Sciatic nerve (tissue), 2 donors: Measurements from ENCODE around the gene RBM48. TPM values are rescaled to one million over a fixed set of nuclear protein-coding genes. Genes with fewer than 3 reads are reported as not detected.
"Not testable (repeated sequence)": the region's sequence is repeated elsewhere in the genome, so short reads cannot be mapped to it uniquely, and the experiment has no call there.

Experiments used
- ATAC-seq: fragments of 200-7000 bp; cut with Tn5 transposase; one replicate; pipeline ENCODE4 v1.9.1; 2020; ENCODE audit warnings: mild to moderate bottlenecking, moderate library complexity
- DNase-seq: peaks from one replicate; pipeline ENCODE4 v3.0.0-alpha.2; 2020; ENCODE audit warnings: low spot score
- intact Hi-C: fragments of 100-400 bp; cut with DNase I; formaldehyde crosslinking; loops from one replicate; pipeline ENCODE4 v1.14.2; 2022
- total RNA-seq: library from RNA; stranded (reverse); fragmentation: NEBNext Ultra II Directional; extraction: Animal tissue kit (Norgen Biotek cat#: 25700); gene quantifications from one replicate; pipeline ENCODE4 v1.2.1, GENCODE V29; 2021
- donor health status: DM: no; HTN: no; CAD: no.
- donor health status: DM: no; HTN: no; CAD: no.

Gene RBM48
- total RNA-seq, result 14.1 TPM

GRCh38 chr7:92528188-92528957, at the start of gene RBM48, which contains the start of gene PEX1:
Gene RBM48, plus strand, starts transcription at chr7:92528795. Its CDS starts 19 bp downstream, at chr7:92528814.
Gene PEX1, minus strand, starts transcription at chr7:92528520. Its CDS starts 85 bp downstream, at chr7:92528435.
- peak; percentile 99 for ATAC-seq
- DNase-seq, result peak; percentile 96
- intact Hi-C loops, result no loop called here

GRCh38 chr7:92479146-92479545, 49.4 kb upstream of the RBM48 start:
- DNase-seq, intact Hi-C loops, ATAC-seq: not testable (repeated sequence)

- ATAC-seq, DNase-seq, intact Hi-C loops: not testable (repeated sequence)
Observed at GRCh38 chr7:92483624-92484023, 45.0 kb upstream of the RBM48 start.

- DNase-seq, intact Hi-C loops, ATAC-seq: not testable (repeated sequence)
Observed at GRCh38 chr7:92484226-92484625, 44.4 kb upstream of the RBM48 start.

- no peak for DNase-seq
- intact Hi-C loops, result no loop called here
- ATAC-seq, result no peak
Observed at GRCh38 chr7:92485267-92485892, 43.2 kb upstream of the RBM48 start.

GRCh38 chr7:92485974-92486373, 42.6 kb upstream of the RBM48 start:
- no peak for DNase-seq
- intact Hi-C loops, result no loop called here
- ATAC-seq, result no peak

GRCh38 chr7:92487804-92488203, 40.8 kb upstream of the RBM48 start:
- intact Hi-C loops, result no loop called here
- DNase-seq (no peak), ATAC-seq (no peak)

GRCh38 chr7:92489634-92490033, 39.0 kb upstream of the RBM48 start:
- ATAC-seq, result no peak
- no peak for DNase-seq
- intact Hi-C loops, result no loop called here

GRCh38 chr7:92496876-92497275, 31.7 kb upstream of the RBM48 start:
- ATAC-seq (no peak), DNase-seq (no peak)
- intact Hi-C loops, result no loop called here

GRCh38 chr7:92498557-92498956, 30.0 kb upstream of the RBM48 start:
- ATAC-seq (no peak), DNase-seq (no peak)
- intact Hi-C loops, result no loop called here

GRCh38 chr7:92503767-92504166, 24.8 kb upstream of the RBM48 start:
- no peak for ATAC-seq
- intact Hi-C loops, result no loop called here
- DNase-seq, result no peak

GRCh38 chr7:92504563-92504962, 24.0 kb upstream of the RBM48 start:
- DNase-seq (no peak), ATAC-seq (no peak)
- intact Hi-C loops, result no loop called here

- ATAC-seq (no peak), DNase-seq (no peak)
- intact Hi-C loops, result no loop called here
Observed at GRCh38 chr7:92506363-92506762, 22.2 kb upstream of the RBM48 start.

GRCh38 chr7:92508946-92509345, 19.6 kb upstream of the RBM48 start:
- DNase-seq, result no peak
- no peak for ATAC-seq
- intact Hi-C loops, result no loop called here

- no peak for DNase-seq
- intact Hi-C loops, result no loop called here
- ATAC-seq, result no peak
Observed at GRCh38 chr7:92513167-92513902, 15.3 kb upstream of the RBM48 start.

GRCh38 chr7:92517631-92518030, 11.0 kb upstream of the RBM48 start:
- intact Hi-C loops, result no loop called here
- ATAC-seq, result no peak
- no peak for DNase-seq

GRCh38 chr7:92520024-92520423, 8.6 kb upstream of the RBM48 start:
- no peak for DNase-seq
- ATAC-seq, result no peak
- intact Hi-C loops, result no loop called here

GRCh38 chr7:92523110-92523509, 5.5 kb upstream of the RBM48 start:
- intact Hi-C loops, result no loop called here
- ATAC-seq (no peak), DNase-seq (no peak)

GRCh38 chr7:92527300-92528187, 1.1 kb upstream of the RBM48 start:
- intact Hi-C loops, result no loop called here
- DNase-seq (peak; percentile 64), ATAC-seq (peak; percentile 38)
